ENCODE data around the gene RELT.
A peak's percentile ranks its signal among the peaks of the same experiment; 100 is the strongest.

The RELT gene

DNA sequence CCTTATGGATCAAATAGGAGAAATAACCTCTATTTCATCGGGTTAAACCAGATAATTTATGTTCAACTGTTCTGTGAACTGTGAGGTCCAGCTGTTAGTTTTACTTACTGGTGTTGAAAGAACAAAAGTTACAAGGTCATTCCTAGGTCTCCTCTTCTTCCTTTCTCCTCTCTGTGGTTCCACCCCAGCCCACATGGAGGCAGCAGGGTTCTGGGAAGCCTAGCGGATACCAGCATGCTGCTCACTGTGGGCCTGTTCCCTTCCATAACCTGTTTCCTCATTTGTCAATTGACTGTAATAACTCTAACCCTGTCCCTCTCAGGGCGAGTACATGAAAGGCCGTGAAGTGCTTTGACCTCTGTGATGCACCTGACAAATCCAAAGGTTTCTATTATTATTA lies 27.8 kb downstream of the RELT start:
- no peak for DNase-seq (ENCODE audit: low read depth in 2 of 2)

- DNase-seq (ENCODE audit: low read depth in 2 of 2), result no peak
Measured at GRCh38 chr11:73404506-73405145, 28.4 kb downstream of the RELT start.

- DNase-seq (ENCODE audit: low read depth in 2 of 2), result no peak
Measured at GRCh38 chr11:73405146-73405510, 28.9 kb downstream of the RELT start.

DNA sequence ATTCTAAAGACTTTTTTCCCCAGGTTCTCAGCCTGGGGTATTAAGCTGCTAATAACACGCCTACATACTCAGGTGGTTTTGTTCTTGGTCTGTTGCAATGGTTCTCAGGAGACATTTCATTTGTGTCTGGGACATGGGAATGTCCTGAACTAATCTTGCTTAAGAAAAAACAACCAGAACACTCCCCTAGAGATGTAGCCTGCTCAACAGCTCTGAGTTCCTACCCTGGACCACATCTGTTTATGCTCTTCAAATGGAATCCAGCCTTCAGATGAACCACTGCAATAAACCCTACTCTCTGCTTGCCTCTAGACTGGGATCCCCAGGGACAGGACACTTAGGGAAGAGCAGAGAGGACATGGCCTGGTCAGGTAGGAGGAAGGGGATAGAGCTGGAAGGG lies 29.9 kb downstream of the RELT start:
- DNase-seq (ENCODE audit: low read depth in 2 of 2), result no peak

DNA sequence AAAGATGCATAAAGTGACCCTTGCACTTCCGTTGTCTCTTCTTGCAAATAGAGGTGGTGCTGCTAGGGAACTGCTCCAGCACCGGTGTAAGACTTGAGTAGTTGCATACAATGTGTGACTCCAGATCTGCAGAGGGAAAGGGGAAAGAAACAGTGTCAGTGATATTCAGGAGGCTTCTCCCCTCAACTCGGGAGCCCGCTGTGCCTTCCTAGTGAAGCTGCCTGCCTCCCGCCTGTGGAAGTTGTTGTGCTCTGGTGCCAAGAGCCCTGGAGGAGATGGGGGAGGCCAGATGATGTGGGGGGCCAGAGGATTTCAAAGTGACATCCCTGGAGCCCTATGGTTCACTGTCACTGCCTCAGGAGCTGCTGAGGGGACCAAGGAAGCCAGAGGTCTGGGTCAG lies 30.4 kb downstream of the RELT start:
- DNase-seq (ENCODE audit: low read depth in 2 of 2), result no peak

DNA sequence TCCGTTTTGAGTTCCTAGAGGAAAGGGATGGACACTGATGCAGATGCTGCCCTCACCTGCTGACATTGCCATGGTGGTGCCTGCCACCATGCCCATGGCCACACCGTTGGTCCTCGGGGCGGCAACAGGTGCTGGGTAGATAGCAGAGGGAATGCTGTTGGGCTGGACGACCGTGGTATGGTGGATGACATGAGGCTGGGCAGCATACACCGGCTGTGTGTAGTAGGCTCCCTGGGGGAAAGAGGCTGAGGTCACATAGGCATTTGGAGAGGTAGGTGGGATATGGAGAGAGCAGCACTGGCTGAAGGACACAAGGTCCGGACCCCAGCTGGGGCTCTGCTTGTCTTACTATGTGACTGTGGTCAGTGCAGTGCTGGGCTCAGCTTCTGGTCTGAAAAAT lies 33.2 kb downstream of the RELT start:
- DNase-seq (ENCODE audit: low read depth in 2 of 2), result no peak

DNA sequence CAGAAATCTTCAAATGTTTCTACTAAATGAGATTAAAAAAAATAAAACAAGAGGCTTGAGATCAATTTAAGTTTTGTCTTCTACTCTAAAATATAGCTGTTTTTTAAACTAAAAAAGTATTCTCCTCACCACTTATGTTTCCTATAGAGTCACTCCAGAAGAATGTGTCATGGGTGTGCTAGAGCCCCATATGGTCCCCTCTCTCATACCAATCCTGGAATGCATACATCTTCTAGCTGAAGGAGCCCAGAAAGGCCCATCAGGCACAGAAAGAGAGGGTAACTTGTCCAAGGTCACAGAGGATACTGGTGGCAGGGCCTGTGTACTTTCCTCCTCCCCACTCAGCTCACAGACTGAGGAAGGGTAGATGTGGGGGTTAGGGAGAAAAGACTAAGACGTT lies 34.4 kb downstream of the RELT start:
- no peak for DNase-seq (ENCODE audit: low read depth in 2 of 2)

DNA sequence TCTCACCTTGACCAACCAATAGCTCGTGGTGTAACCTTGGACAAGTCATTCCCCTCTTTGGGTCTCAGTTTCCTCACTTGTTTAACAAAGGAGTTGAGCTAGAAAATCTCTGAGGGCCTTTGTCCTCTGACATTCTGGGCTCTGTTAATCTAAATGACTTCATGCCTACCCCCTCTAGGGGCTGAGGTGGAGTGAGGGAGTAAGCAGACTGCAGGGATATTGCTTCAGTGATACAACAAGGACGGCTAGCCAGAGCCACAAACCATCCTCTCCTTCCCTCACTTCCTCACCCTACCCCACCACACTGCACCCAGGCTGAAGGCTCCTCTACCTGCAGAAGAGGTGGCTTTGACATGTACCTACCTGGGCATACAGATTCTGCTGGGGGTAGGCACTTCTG lies 34.8 kb downstream of the RELT start:
- DNase-seq (ENCODE audit: low read depth in 2 of 2), result no peak

DNA sequence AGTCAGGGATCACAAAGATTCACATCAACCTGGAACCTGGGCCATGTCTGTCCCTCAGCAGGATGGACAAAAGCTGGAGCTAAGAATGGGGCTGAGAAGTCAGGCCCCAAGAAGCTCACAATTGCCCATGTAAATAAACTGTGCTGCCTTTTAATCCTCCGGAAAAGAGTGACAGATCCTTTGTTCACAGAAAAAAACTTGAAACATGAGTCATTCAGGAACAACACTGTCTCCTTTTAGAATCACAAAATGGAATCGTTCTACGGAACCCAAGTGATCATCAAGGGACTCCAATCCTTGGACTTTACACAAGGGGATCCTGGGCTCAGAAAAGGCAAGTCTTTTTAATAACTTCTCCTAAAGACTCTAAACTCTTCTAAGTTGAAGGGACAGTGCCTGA lies 36.1 kb downstream of the RELT start:
- DNase-seq (ENCODE audit: low read depth in 2 of 2), result no peak

DNA sequence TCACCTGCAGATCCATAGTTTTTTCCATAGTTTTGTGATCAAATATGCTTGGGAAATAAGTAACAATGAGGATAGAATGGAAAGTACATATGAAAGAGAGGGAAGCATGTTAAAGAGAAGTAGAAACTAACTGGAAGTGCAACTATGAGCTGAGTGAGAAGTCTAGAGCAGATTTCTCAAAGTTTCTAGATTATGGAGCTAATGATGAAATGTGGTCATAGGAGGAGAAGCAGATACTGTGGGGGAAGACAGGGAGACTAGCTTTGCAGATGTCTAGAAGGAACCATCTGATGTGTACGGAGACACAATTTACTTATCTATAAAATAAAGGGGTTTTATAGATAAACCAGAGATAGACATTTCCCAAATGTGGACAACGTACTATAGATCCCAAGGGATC lies 37.1 kb downstream of the RELT start:
- DNase-seq (ENCODE audit: low read depth in 2 of 2), result no peak

DNA sequence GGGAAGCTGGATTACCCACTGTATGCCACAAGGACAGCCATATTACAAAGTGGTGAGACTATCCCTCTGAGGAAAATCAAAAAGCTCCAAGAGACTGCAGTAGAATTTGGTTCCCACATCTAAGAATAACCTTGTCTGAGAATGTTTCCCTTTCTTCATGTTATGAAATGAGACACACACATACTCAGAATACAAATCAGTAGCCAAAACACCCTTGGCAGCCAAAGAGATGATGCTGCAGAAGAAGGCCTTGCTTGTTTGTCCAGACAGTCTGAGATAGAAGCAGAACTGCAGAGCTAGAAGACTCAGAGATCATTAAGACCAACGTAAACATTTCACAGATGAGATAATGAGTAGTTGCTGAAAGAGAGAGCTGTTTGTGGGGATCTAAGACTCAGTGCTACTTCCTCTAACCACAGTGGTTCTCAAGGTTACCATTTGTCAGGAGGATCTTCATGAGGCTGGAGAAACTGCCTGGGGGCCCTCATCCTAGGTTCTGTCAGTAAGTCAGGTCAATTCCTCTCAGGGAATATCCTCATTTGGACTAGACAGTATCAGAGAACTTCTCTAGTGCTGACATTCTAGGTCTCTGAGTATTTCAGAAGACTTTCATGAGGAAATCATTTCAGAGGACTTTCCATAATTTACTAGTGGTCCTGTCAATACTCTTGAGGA lies 38.9 kb downstream of the RELT start:
- peak in 1 of 2 experiments; percentile 54 for DNase-seq (ENCODE audit: low read depth in 2 of 2)

DNA sequence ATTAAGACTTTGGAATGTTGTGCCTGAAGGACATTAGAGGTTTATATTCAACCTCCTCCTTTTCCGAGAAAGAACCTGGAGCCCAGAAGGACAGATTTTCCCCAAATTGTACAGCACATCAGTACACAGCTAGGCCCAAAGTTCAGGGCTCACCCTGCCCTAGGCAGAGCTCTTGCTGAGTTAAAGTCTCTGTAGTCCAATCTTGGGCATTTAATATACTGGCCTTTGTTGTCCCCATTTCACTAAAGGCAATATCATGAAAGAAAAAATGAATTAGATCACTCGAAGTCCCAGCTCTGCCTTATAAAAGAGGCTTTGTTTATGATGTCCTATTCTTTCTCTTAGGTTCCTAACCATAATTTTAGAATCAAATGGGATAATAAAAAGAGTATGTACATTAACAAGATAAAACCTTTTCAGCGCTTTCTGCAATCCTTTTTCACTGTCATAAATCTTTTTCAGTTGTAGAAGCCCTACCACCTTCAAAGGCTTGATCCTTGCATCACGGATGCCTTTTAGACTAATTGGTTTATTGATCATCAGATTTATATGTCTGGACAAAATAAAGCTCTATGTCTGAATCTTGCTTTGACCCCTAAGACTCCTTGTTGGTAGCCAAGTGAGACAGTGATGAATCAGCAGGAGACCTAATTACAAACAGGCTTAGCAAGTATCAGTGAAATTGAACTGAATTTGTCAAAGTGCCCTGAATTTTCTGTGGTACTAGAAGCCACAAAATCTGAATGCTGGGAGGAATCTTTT lies 39.8 kb downstream of the RELT start:
- peak; percentile 66 to 70 for DNase-seq (ENCODE audit: low read depth in 2 of 2)

GRCh38 chr11:73416786-73417185 lies 40.6 kb downstream of the RELT start:
- DNase-seq (ENCODE audit: low read depth in 2 of 2), result no peak

GRCh38 chr11:73420136-73420535 lies 43.9 kb downstream of the RELT start:
- no peak for DNase-seq (ENCODE audit: low read depth in 2 of 2)

- DNase-seq (ENCODE audit: low read depth in 2 of 2), result no peak
Measured at GRCh38 chr11:73422886-73423285, 46.7 kb downstream of the RELT start.

- no peak for DNase-seq (ENCODE audit: low read depth in 2 of 2)
Measured at GRCh38 chr11:73423506-73423905, 47.3 kb downstream of the RELT start.

DNA sequence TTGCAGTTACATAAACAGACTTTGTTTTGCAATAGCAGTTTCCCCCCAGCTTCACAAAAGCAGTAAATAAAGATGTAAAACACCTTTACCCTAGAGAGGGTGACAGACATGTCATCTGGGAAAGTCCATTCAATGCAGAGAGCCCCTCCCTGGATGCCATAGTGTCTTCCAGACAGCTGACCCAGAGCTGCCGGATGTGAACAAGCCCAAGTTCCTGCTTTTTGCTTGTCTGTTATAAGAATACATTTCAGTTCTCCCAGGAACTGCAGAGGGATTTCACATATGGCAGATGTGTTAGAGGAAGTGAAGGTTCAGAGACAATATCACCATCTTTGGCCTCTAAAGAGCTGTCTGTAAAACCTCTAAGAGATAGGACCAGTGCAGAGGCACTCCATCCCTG lies 48.9 kb downstream of the RELT start:
- DNase-seq (ENCODE audit: low read depth in 2 of 2), result no peak

DNA sequence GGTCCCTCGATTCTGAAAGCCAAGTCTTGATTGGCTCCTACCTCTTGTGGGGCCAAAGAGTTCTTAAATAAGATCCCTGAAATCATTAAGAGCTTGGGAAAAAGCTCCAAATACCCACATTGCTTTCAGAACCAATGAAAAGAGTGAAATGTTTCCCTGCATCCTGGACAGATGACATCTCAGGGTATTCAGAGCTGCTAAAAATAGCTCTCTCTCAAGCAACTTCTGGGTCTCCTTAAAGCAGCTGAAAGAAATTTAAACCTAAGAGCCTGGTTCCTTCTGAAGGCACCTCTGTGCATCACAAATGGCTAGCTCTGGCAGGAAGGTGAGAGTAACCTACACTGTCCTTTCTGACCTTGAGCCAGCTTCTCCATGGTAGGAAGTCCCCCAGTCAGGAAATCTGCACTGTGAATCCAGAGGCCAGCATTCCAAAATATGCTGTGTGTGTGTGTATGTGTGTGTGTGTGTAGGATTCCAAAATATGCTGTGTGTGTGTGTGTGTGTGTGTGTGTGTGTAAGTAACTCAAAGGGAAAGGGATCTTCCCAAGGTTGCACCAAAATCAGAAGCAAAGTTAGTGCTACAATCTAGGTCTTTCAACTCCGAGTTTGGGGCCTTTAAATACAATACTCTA lies 50.1 kb downstream of the RELT start:
- peak in 1 of 2 experiments; percentile 58 for DNase-seq (ENCODE audit: low read depth in 2 of 2)

DNA sequence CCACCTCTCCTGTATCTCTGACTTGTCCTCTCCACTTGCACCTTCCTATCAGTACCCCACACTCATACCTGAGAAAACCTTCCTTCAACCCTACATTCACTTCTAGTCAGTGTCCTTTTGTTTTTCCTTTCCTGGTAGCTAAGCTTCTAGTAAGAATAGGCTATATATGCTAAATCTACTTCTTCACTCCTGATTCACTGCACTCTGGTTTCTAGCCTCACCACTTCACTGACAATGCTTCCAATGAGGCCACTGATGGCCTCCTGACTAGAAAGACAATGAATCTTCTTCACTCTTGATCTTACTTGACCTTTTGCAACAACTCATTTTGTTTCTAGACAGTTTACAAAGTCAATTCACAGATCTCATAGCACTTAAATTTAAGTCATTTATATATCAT lies 52.0 kb downstream of the RELT start:
- DNase-seq (ENCODE audit: low read depth in 2 of 2), result no peak

DNA sequence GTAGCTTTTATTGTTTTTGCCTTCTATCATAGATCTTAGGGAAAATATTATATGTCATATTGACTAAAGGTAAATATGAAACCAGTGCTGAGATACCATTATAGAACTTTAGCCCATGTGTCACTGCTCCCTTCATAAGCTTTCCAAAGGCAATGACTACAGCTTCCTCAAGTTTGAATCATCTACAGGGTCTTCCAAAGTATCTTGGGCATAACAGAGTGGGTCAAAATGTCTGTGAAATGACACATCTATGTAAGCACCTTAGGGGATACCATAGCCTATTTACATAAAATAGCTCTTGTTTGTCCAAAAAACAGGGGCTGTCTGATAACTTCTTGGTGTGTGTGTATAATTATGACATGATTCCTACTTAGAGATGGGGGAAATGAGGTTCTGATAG lies 52.5 kb downstream of the RELT start:
- DNase-seq (ENCODE audit: low read depth in 2 of 2), result no peak

GRCh38 chr11:73429121-73429750 lies 53.0 kb downstream of the RELT start:
- DNase-seq (ENCODE audit: low read depth in 2 of 2), result peak in 1 of 2 experiments; percentile 15

- DNase-seq (ENCODE audit: low read depth in 2 of 2), result no peak
Measured at GRCh38 chr11:73430326-73430725, 54.1 kb downstream of the RELT start.

All from fibroblast of skin of left biceps (primary cell).